Astrocyte of the spinal cord (primary cell): Measurements from ENCODE around the gene SPAST.
"Not testable (repeated sequence)": the region's sequence is repeated elsewhere in the genome, so short reads cannot be mapped to it uniquely, and the experiment has no call there.

Experiments used
- DNase-seq: peaks from one replicate; pipeline ENCODE4 v3.0.0; 2011; ENCODE audit warnings: low read depth, low spot score
- H3K4me3 ChIP-seq: 2 replicates; pipeline ENCODE4 v1.5.1; 2011; ENCODE audit warnings: low read depth, mild to moderate bottlenecking, low read length, moderate library complexity
- in situ Hi-C: cut with HindIII; loops from 2 replicates; pipeline ENCODE4 v1.10.0; 2017; ENCODE audit warnings: low sequenced_read_pairs
- TF ChIP-seq, protein P1 (sequence below): IDR thresholded peaks from 2 replicates; pipeline ENCODE4 v1.5.1; 2012; ENCODE audit warnings: low read depth, mild to moderate bottlenecking, low read length, inconsistent platforms

SPAST gene

DNA sequence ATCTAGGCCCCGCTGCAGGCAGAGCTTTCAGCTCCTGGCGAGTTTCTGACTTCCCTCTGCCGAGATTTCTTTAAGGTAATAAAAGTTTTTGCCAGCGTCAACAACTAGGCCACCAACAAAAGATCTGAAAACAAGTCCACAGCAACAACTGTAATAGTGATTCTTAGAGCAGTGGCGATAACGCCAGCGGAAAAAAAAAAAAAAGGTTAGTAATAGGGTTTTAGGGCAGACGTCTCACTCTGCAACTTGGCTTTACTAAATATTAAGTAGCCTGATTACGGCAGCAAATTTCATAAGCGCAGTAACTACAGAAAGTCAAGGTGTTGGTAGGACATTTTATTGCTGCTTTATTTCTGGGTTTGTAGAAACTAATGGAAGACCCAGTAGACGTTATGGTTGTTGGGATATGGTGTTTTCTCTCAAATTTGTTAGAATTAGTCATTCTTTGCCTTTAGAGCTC is 102.8 kb downstream of the SPAST start:
- DNase-seq = no peak
- TF ChIP-seq, protein P1, sequence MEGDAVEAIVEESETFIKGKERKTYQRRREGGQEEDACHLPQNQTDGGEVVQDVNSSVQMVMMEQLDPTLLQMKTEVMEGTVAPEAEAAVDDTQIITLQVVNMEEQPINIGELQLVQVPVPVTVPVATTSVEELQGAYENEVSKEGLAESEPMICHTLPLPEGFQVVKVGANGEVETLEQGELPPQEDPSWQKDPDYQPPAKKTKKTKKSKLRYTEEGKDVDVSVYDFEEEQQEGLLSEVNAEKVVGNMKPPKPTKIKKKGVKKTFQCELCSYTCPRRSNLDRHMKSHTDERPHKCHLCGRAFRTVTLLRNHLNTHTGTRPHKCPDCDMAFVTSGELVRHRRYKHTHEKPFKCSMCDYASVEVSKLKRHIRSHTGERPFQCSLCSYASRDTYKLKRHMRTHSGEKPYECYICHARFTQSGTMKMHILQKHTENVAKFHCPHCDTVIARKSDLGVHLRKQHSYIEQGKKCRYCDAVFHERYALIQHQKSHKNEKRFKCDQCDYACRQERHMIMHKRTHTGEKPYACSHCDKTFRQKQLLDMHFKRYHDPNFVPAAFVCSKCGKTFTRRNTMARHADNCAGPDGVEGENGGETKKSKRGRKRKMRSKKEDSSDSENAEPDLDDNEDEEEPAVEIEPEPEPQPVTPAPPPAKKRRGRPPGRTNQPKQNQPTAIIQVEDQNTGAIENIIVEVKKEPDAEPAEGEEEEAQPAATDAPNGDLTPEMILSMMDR = no peak
- in situ Hi-C loops = no loop called here
- peak overlapping the region; percentile 85 for H3K4me3 ChIP-seq

DNA sequence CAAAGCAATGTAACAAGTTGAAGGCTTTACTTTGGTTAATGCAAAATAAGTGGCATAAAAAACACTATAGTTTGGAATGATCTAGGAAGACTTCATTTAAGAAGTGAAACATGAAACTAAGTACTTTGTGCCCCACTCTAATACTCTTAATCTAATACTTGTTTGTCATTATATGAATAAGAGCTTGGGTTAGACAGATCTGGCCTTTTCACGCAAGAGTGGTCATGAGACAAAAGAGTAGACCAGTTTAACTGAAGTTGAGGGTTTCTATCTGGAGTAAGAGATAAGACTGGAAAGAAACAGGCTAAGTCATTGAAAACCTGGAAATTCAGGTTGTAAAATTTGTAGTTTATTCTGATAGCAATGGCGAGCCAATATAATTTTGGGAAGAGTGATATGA is 105.2 kb downstream of the SPAST start:
- in situ Hi-C loops = no loop called here
- TF ChIP-seq, protein P1 = no peak
- no peak for DNase-seq

DNA sequence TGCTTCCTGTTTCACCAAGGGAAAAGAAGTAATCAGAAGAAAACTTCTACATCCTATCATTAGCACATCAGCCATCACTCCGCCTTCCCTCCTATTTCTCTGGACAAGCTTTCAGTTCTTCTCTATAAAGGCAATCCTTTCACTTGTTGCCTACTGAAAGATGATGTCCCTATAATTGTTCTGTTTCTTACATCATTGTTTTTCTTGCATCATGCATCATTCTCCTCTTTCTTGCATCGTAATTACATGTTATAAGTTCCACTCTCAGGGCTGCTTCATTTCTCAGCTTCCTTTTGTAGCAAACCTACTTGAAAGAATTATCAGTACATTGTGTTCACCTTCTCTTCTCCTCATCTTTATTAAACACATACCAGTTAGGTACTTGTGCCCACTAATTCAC is 109.5 kb downstream of the SPAST start:
- in situ Hi-C loops = no loop called here
- H3K4me3 ChIP-seq = no peak overlapping the region
- TF ChIP-seq, protein P1 = no peak
- no peak for DNase-seq

More for the DNA sequence above, 105.2 kb downstream of the SPAST start:
- H3K4me3 ChIP-seq = no peak overlapping the region

DNA sequence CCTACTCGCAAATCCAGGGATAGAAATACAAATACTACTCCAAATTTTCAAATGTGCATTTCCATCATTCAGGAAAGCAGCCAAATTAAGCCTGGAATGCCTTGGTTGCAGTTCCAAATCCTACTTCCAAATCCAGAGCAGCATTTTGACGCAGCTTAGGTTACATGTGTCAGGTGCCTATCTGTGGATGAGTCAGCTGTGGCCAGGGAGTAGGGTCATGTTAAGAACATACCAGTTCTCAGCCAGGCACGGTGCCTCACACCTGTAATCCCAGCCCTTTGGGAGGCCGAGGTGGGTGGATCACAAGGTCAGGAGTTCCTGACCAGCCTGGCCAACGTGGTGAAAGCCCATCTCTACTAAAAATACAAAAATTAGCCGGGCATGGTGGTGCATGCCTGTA is 119.3 kb downstream of the SPAST start:
- no peak for DNase-seq
- in situ Hi-C loops = no loop called here
- TF ChIP-seq, protein P1 = no peak
- no peak overlapping the region for H3K4me3 ChIP-seq

DNA sequence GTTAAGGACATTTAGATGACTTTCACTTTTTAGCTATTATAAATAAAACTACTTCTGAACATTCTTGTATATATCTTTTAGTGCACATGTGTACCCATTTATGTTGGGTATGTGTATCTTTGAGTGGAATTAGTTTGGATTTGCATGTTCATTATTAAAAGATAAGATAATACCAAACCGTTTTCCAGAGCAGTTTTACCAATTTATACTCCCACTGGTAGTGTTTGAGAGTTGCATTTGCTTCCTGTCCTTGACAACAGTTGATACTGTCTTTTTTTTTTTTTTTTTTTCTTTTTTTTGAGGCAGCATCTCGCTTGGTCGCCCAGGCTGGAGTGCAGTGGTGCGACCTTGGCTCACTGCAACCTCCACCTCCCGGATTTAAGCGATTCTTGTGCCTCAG is 125.7 kb downstream of the SPAST start:
- in situ Hi-C loops = no loop called here
- TF ChIP-seq, protein P1 = no peak
- DNase-seq = no peak
- no peak overlapping the region for H3K4me3 ChIP-seq

DNA sequence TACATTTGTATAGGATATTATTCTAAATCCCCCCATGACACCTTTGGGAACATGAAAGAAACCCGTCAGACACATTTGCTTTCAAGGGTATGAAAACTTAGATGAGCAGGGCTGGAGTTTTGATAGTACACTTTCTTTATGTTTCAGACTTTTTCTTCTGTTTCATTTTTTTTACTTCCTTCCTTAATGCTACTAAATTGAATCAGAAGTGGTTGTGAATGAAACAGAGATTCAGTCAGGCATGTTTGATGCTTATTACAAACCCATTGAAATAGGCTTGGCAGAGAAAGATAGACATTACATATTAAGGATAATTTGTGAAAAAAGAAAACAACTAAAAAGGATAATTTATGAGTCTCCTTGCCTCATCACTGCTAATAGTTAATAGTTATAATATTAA is 129.1 kb downstream of the SPAST start:
- DNase-seq = no peak
- TF ChIP-seq, protein P1 = no peak
- in situ Hi-C loops = no loop called here
- no peak overlapping the region for H3K4me3 ChIP-seq

DNA sequence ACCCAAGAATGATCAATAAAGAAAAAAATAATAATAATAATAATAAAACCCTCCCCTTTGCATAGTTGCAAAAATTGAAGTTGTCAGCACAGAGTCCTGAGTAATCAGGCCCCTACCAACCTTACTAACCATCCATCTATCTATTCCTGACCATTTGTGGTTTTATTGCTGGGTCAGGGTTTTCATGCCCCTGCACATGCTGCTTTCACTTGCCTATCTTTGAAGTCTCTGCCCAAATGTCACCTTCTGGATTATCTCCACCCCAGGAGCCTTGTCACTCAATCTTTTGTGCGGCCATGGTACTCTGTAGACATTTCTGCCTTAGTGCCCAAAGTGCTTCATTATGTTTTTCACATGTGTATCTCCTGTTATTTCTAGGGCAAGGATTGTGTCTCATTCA is 137.5 kb downstream of the SPAST start:
- in situ Hi-C loops = no loop called here

DNA sequence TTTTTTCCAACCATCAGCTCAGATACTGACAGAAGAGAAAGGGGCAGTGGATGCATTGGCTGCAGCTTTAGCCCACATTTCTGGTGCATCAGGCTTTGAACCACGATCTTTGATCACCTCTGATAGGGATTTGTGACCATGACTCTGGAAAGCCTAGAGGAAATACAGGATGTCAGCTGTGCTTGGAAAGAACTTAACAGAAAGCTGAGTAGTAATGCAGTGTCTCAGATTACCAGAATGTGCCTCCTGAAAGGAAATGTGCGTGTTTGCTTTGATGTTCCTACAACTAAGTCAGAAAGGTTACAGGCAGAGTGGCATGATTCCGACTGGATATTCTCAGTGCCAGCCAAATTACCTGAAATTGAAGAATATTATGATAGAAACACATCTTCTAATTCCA is 140.1 kb downstream of the SPAST start:
- DNase-seq, H3K4me3 ChIP-seq, in situ Hi-C loops: not testable (repeated sequence)

More for the DNA sequence above, 137.5 kb downstream of the SPAST start:
- no peak overlapping the region for H3K4me3 ChIP-seq
- TF ChIP-seq, protein P1 = no peak
- no peak for DNase-seq
